GM15510 (cell line): Measurements from ENCODE around the gene SH3PXD2A.

Experiments
- POLR2A ChIP-seq: IDR thresholded peaks from 3 replicates; pipeline ENCODE4 v1.6.1; 2011; ENCODE audit warnings: borderline replicate concordance; ENCODE audit not compliant: insufficient read length; ENCODE audit errors: extremely low read depth

Gene SH3PXD2A

DNA sequence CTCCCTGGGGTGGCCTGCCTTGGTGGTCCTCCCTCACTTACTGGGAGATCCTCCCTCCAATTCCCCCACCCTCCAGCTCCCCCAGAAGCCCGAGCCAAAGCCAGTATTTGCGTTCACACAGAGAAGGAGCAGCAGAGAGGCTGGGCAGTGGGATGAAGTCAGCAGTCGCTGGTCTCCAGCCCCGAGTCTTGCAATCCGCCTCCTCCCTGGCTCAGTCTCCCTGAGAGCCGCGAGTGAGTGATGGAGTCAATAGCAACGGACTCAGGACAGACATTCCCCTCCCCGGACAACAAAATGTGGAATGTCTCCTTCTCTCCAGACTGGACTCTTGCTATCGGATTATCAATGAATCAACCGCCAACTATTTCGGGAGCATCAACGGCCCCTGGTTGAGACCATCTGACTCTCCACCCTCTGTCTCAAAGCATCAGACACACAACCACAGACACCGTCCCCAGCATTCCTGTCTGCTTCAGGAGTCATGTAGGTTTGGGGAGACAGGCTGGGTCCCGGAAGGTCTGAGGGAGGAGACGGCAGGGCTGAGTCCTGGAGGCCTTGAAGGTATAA is 178.4 kb downstream of the SH3PXD2A start:
- TF ChIP-seq POLR2A = no peak

GRCh38 chr10:103676058-103676785 is 179.2 kb downstream of the SH3PXD2A start:
- TF ChIP-seq POLR2A = no peak

DNA sequence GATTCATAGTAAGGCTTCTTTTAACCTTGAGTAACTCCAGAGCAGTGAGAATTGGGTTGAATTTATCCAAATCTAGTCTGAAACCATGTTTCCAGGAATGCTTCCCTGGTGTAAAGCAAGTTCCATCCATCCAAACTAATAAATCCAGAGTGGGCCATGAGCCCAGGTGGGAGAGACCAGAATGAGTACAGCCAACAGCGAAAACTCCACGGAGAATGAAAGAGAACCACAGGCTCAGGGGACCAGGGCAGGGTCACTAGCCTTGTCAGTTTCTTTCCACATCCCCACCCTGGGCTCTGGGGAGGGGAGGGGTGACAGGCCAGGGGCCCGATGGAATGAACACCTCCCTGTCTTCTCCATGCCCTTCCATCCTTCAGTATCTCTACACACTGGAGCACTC is 181.8 kb downstream of the SH3PXD2A start:
- no peak for TF ChIP-seq POLR2A

GRCh38 chr10:103672345-103672744 is 183.0 kb downstream of the SH3PXD2A start:
- TF ChIP-seq POLR2A = no peak

- no peak for TF ChIP-seq POLR2A
Measured at GRCh38 chr10:103671126-103671895, 184.1 kb downstream of the SH3PXD2A start.

- TF ChIP-seq POLR2A = no peak
Measured at GRCh38 chr10:103669944-103670343, 185.4 kb downstream of the SH3PXD2A start.

- no peak for TF ChIP-seq POLR2A
Measured at GRCh38 chr10:103669243-103669929, 186.0 kb downstream of the SH3PXD2A start.

DNA sequence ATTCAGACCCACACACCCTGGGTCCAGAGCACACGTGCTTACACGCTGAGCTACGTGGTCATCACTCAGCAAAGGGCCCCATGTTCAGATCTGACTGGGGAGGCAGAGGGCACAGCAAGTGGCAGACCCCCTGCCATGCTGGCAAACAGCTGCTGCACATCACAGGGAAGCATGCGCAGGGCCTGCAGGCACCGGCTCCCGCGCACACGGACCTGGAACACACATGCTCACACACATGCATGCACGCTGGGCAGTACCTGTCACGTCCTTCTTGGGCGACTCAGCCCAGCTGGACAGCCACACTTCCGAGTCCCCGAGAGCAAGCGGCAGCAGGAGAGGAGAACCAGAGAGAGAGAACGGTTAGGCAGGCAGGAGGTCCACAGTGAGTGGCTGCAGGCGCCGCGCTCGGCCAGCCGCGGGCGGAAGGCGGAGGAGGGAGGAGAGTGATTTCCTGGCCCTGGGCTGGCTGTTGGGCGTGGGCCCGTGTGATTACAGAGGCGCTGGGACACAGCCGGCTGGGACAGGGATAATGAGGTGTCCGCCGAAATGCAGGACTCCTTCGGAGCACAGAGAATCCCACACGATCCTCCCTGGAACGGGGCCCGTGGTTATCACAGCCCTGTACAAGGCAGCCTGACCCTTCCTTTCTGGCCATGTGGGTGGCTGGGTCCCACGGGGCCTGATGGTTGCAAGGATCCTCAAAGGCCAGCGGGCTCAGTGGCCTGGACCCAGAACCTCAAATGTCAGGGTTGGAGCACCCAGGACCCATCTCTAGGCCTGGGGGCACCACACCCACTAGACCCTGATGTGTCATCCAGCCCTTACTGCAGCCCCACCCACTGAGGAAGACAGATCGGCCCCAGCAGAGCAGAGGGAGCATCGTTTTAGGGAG is 186.8 kb downstream of the SH3PXD2A start:
- TF ChIP-seq POLR2A = no peak

GRCh38 chr10:103667356-103667755 is 188.0 kb downstream of the SH3PXD2A start:
- TF ChIP-seq POLR2A = no peak

GRCh38 chr10:103666762-103667150 is 188.6 kb downstream of the SH3PXD2A start:
- no peak for TF ChIP-seq POLR2A

DNA sequence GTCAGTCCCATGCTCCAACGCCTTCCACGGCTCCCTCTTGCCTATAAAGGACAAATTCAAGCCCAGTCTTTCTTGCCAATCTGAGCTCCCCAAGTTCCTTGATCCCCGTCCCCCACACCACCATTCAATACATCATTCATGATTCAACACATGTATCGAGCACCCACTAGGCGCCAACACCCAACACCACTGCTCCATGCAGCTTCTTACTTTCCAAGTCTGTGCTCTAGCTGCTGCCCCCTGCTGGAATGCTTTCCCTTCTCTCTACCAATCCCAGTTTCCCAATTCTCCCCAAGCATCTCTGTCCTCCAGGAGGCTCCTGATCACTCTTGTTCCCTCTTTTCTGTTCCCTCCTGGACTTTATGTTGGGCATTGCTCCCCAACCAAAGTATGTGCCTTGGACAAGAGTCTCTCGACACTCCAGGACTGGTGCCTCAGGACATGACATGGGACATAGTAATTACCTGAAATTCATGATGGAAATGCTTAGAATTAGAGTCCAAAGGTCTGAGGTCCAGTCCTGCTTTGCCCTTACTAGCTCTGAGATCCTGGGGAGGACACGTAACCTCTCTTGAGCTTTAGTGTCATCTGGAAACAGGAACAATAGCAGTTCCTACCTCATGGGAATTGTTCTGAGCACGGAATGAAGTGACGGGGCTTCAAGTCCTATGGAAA is 189.2 kb downstream of the SH3PXD2A start:
- TF ChIP-seq POLR2A = no peak

- TF ChIP-seq POLR2A = no peak
Measured at GRCh38 chr10:103665162-103665889, 190.1 kb downstream of the SH3PXD2A start.

DNA sequence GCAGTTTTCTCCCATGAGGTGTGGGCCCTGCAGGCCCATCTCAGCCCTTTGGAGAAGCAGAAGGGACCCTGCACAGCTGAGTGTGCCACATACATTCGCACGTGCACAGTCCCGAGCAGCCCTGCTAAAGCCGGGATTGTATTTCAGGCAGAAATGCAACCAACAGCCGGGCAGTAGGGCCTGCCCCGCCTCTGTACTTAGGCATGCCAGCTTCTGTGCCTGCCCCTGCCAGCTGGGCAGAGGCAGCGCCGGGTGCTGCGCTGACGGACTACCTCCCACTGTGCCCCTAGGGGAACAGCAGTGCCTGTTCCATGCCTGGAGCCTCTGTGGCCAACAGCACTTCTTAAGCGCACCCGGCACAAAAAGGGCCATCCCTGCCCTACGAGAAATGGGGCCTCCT is 191.6 kb downstream of the SH3PXD2A start:
- no peak for TF ChIP-seq POLR2A

DNA sequence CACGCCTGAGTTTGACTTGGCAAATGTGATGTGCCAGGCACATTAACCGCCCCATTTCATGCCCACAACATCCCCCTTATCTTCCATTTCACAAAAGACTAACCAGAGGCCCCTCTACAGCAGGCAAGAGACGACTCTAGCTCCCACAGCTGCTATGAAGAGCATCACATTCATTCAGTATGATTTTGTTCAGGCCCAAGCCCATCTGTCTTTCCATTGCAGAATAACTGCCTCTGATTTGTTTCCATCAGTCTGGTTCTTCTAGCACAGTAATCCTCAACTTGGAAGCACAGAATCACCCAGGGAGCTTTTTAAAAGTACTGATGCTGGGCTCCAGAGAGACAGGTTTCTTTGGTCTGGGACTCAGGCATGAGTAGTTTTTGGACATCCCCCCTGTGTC is 192.1 kb downstream of the SH3PXD2A start:
- no peak for TF ChIP-seq POLR2A
